Fibroblast of mammary gland (primary cell): Measurements from ENCODE around the gene DIS3L2.
A peak's percentile ranks its signal among the peaks of the same experiment; 100 is the strongest.
"Not testable (repeated sequence)": the region's sequence is repeated elsewhere in the genome, so short reads cannot be mapped to it uniquely, and the experiment has no call there.

Source experiments
- DNase-seq: peaks from one replicate; pipeline ENCODE4 v3.0.0-alpha.2; 2010; ENCODE audit warnings: low read depth
- H3K4me3 ChIP-seq: 2 replicates; pipeline ENCODE4 v1.5.1; 2011; ENCODE audit warnings: low read depth, mild to moderate bottlenecking, low read length, moderate library complexity; ENCODE audit not compliant: control insufficient read depth
- TF ChIP-seq, protein P1 (sequence below): conservative IDR thresholded peaks from 2 replicates; pipeline ENCODE4 v1.5.1; 2011; ENCODE audit warnings: low read depth, low read length, inconsistent platforms; ENCODE audit not compliant: control insufficient read depth, insufficient read depth

Gene DIS3L2

DNA sequence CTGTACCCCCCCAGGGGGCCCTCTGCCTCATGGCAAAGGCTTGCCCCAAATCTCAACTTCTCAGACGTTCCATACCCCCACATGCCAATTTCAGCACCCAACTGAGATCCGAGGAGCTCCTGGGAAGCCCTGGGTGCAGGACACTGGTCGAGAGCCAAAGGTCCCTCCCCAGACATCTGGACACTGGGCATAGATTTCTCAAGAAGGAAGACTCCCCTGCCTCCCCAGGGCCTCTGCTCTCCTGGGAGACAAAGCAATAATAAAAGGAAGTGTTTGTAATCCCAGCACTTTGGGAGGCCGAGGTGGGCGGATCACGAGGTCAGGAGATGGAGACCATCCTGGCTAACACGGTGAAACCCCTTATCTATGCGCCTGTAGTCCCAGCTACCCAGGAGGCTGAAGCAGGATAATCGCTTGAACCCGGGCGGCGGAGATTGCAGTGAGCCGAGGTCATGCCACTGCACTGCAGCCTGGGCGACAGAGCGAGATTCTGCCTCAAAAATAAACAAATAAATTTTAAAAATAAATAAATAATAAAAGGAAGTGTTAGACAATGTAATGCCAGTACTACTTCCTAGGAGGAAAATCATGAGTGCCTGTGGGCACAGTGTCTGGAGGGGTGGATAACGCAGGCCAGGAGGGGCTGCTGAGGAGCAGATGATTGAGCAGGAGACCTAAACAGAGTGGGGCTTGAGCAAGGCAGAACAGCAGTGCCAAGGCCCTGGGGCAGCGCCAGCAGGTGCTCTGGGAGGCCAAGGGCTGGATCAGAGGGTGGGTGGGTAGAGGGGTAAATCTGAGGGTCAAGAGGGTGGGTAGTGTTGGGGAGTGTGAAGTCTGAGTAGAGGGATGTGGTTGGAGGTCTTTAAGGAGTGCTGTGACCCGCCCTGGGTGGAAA lies 421.1 kb downstream of the DIS3L2 start:
- H3K4me3 ChIP-seq = no peak overlapping the region
- TF ChIP-seq, protein P1, sequence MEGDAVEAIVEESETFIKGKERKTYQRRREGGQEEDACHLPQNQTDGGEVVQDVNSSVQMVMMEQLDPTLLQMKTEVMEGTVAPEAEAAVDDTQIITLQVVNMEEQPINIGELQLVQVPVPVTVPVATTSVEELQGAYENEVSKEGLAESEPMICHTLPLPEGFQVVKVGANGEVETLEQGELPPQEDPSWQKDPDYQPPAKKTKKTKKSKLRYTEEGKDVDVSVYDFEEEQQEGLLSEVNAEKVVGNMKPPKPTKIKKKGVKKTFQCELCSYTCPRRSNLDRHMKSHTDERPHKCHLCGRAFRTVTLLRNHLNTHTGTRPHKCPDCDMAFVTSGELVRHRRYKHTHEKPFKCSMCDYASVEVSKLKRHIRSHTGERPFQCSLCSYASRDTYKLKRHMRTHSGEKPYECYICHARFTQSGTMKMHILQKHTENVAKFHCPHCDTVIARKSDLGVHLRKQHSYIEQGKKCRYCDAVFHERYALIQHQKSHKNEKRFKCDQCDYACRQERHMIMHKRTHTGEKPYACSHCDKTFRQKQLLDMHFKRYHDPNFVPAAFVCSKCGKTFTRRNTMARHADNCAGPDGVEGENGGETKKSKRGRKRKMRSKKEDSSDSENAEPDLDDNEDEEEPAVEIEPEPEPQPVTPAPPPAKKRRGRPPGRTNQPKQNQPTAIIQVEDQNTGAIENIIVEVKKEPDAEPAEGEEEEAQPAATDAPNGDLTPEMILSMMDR = no peak
- DNase-seq = no peak

DNA sequence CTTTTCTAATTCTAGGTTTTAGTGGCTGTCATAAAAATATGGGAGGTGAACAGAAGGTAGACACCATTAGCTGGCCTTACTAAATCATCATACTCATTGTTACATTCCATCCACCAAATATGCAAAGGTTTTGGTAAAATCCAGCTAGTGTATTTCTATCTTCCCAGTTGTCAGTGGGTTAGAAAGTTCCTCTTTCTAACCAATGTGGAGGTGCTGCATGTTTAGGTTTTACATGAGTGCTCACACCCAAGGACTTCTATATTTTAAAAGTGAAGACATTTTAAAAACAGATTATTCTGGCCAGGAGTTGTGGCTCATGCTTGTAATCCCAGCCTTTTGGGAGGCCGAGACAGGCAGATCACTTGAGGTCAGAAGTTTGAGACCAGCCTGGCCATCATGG lies 423.0 kb downstream of the DIS3L2 start:
- no peak overlapping the region for H3K4me3 ChIP-seq
- TF ChIP-seq, protein P1 = no peak
- DNase-seq = no peak

- H3K4me3 ChIP-seq, DNase-seq: not testable (repeated sequence)
Observed at GRCh38 chr2:232385058-232385457, 423.5 kb downstream of the DIS3L2 start.

DNA sequence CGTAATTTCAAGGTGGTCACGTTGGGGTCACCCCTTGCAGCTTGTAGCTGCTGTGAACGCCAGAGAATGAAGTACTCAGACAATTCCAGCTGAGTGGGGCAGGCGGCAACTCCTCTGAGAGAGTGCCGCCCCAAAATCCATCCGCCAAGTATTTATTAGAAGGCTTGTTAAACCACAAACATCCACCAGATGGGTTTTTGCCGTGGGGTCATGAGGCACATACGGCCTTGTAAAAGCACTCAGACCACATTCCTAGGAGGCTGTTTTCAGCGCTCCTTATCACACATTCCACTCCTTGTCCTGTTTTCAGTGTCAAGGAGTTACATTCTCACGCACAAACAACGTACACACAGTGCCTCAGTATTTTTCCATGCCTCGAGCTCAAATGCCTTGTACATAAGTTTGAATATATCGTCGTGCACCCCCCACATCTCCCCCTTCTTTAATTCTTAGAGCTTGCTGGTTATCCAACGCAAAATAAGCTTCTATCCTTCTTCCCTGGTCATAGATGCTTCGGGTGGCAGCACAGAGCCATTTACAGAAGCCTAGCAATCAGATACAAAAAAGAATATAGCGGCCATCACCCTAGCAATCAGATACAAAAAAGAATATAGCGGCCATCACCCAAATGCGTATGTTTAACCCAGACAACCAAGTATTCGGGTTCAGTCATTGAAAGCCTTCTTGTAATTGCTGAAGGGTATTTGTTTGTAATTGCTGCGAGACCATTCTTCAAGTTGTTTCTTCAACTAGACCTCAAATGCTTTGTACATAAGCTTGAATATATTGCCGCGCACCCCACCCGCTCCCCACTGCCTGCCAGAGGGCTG lies 424.4 kb downstream of the DIS3L2 start:
- H3K4me3 ChIP-seq = no peak overlapping the region
- DNase-seq = peak; percentile 53
- TF ChIP-seq, protein P1 = no peak

- TF ChIP-seq, protein P1 = no peak
- DNase-seq = no peak
- H3K4me3 ChIP-seq = no peak overlapping the region
Observed at GRCh38 chr2:232386490-232386739, 424.9 kb downstream of the DIS3L2 start.
